Inferior parietal cortex (tissue), 1 donor: ENCODE data around the gene CSRNP2.

Source experiments
- DNase-seq: peaks from one replicate; pipeline ENCODE4 v3.0.0-alpha.2; 2016; ENCODE audit errors: extremely low spot score

The CSRNP2 gene

DNA sequence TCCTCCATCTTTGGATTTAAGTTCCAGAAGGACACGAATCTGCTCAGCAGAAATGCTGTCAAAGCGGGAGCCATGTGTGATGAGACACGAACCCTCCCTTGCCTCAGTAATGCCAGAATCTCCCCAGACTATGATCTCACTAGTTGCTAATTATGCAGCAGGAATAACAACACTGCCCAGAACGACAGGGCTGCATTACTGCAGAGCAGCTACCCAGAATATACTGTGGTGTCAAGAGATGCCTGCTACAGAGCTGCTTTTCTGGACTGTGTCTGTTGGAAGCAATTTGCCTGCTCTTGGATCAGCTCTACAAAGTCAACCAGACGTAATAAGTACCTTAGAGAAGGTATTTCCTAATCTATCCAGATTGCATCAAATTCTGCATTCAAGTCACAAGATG is 5.5 kb downstream of the CSRNP2 start:
- DNase-seq, result peak; percentile 63

DNA sequence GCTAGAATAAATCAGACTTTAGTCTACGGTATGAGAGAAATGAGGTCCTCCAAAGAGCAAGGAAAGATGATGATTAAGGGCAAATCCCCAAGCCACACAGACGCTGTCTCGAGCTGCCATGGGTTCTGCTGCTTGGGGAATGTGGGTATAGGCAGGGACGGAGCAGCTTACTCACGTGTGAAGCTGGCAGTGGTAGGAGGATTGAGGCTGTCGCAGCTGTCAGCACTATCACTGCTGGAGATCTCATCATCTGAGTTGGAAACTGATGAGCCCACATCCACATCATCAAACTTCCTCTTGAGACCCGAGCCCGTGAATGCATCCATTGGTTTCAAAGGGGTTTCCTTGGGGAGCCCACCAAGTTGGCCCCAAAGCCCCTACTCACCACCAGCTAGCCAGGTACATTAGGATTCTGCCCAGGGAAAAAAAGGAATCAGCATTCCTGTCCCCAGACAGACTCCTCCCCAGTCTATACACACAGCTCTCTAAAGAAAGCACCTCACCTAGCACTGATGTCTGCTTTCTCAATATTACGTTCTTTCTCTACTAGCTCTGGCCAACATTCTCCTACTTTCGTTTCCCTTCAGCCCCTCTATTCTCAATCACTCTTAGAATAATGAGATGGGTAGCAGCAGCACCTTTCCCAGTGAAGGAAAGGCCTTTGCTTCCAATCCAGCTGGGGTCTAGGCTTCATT is 7.0 kb downstream of the CSRNP2 start:
- no peak for DNase-seq

DNA sequence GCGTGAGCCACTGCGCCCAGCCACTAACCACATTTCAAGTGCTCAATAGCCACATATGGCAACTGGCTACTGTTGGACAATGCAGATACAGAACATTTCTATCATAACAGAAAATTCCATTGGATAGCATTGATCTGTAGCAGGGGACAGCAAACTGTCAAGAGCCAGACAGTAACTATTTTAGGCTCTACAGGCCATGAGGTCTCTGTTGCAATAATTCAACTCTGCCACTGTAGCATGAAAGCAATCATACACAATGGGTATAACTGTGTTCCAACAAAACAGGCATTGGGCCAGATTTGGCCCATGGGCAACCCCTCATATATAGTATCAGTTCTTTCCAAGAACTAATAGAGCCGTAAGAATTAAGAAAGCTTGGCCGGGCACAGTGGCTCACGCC is 8.0 kb downstream of the CSRNP2 start:
- no peak for DNase-seq

DNA sequence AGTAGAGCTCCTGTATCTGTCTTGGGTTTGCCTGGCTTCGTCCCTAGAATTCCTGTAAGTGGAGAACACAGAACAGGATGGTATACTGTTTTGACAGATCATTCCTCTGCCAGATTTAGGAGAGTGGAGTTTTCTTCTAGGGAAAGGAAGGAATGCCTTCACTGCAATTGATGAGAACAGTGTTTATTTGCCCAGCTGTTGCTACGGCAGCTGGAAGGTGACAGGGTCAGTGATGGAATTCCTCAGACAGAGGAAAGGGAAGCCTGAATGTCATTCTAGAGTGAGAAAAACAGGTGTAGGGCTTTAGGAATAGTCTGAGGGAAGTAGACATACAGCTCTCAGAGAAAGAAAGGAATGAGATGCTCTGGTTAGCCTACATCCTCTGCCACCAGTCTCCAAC is 11.7 kb downstream of the CSRNP2 start:
- DNase-seq, result no peak

DNA sequence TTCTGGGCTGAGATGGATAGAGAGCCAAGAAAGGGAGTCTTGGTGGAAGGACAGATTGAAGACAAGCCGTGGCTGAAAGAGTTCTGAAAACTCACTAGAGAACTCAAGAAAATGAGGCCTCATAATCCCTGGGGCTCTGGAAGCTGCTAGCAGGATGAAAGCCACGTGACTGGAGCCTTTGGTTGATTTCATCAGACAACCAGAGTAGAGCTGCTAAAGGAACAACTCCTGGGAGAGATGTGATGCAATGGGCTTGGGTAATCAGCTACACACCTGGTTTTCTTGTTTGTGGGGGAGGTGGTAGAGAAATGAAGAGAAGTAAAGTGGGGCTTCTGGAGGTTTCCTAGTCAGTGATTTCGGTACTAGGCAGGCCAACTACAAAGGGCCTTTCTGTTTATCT is 13.4 kb downstream of the CSRNP2 start:
- DNase-seq, result no peak

DNA sequence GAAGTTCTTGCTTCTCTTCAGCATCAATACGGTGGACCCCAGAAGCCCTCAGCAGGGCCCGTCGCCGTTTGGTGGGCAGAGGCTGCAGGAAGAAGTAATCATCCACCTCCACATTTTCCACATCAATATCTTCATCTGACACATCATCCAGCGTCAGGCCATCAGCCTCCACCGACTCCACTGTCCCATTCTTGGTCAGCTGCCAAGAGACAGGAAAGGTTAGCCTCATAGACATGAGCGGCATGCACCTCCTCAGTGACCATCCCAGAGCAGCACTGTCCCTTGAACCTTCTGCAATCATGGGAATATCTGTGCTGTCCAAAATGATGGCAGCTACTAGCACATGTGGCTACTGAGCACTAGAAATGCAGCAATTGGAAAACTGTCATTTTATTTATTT is 15.6 kb downstream of the CSRNP2 start:
- no peak for DNase-seq

DNA sequence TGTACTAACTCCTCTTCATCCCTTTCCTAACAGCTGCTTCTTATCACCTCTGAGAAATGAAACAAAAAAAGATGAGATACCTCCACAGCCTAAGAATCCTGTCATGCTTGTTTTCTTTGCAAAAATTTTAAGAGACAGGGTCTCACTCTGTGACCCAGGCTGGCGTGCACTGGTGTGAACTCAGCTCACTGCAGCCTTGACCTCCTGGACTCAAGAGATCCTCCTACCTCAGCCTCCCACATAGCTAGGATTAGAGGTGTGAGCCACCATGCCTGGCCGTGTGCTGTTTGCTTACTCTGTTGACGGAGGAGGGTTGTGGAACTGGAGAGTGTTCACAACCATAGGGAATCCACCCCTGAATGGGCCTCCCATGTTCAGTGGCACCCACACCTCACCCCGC is 16.2 kb downstream of the CSRNP2 start:
- no peak for DNase-seq

DNA sequence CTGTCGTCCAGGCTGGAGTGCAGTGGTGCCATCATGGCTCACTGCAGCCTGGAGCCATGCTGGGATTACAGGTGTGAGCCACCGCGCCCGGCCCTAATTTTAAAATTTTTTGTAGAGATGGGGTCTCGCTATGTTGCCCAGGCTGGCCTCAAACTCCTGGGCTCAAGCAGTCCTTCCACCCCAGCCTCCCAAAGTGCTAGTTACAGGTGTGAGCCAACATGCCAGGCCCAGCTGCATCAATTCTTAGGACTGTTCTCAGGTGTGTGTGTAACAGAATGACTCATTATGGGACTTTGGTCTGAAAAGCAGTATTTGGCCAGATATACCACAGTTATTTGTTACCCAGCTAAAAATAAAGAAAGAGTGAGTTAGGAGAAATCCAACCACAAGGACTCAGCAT is 17.9 kb downstream of the CSRNP2 start:
- DNase-seq, result no peak

DNA sequence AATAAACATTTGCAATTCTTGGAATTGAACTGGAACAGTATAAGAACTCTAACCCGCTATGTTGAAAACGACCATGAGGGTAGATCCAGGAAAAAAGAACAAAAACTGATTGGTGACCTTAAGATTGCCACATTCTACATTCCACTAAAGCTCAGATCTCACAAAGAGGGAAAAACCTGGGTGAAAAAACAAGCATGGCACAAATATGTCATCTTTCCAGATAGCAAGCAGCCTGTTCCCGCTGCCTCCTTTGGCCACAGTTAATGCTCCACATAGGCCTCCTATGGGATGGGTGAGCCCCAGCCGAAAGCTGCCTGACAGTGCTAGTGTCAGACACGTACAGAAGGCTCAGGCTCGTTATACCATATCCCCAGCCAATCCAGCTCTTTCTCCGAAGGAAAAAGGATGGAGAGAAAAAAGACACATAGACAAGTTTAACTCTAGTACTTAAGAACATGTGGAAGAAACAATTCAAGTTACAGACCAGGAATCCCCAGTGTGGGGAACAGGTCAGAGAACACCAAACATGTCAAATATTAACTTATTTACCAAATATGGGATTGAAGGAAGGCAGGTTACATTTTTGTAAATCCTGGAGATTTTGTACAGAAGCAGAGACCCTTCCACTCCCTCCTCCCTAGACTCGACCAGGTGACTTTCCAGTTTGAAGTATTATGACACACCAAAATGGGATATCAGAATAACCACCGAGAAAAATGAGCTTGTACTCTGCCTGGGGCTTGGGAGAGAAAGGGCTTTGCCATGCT is 20.6 kb downstream of the CSRNP2 start:
- no peak for DNase-seq

DNA sequence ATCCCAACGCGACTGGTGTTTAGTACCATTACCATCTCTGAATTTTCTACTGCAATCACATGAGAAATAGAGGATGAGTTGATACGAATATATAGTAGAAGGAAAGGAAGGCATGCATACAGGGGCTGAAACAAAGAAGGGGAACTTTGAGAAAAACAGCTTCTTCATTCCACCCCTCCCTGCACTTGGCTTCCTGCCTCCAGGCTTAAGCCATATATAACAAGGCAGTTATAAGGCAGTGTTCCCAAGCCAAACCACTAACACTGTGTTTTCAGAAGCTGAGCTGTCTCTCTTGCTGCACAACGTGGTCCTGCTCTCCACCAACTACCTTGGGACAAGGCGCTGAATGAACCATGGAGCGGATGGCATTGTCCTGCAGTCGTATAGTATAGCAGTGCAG is 24.3 kb downstream of the CSRNP2 start:
- no peak for DNase-seq

DNA sequence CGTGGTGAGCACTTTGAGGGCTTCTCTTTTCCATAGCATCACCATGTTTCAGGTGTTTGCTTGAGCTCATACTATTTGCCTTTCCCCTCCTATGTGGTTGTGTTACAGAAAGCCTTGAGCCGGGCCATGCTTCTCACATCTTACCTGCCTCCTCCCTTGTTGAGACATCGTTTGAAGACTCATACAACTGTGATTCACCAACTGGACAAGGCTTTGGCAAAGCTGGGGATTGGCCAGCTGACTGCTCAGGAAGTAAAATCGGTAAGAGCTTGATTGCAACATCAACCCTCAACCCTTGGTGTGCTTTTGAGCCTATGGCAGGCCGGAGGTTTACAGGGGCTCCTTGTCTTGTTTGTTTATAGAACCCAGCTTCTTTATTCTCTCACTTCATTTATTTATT is 27.2 kb downstream of the CSRNP2 start:
- DNase-seq, result no peak

DNA sequence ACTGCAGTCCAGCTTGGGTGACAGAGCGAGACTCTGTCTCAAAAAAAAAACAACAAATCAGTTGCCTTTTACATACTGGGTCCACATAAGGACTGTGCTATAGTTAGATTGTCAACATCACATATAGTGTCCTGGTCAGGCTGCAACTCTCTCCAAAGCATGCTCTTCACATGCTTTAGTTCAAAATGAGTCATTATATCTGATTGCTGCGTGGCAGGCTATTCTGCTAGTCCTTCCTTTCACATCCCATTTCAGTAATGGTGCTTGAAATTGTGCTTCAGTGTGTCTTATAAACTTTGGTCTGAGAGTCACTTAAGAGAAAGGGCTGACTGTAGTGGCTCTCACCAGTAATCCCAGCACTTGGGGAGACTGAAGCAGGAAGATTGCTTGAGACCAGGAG is 28.3 kb downstream of the CSRNP2 start:
- no peak for DNase-seq

DNA sequence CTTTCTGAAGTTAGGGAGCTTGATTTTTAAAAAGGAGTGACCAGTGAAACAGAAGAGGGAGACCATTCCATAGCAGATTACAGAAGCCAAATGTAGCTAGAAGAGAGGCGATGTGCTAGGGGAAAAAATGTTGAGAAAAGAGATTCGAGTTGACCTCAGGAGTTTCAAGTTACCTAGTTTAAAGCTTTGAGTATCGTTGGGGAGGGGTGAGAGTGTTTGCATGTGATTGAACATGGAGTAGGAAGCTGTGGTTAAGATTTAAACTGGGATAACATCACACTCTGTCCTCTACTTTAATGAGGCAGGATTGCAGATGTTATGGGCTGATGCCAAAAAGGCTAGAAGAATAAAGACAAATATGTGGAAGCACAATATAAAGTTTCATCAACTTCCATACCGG is 31.6 kb downstream of the CSRNP2 start:
- DNase-seq, result no peak

DNA sequence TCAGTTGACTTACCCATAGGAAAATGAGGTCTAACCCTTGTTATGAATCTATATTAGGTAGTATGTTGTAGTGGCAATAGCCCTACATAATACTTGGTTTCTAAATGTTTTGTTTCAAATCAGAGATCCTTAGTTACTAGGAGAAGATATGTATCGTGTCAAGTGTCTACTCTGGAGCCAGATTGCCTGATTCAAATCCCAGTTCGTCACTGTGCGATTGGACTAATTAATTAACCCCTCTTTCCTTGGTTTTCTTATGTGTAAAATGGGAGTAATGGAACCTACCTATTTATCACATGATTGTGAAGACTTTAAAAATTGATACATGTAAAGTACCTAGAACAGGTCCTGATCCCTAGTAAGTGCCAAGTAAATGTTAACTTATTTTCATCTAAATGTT is 33.9 kb downstream of the CSRNP2 start:
- no peak for DNase-seq

DNA sequence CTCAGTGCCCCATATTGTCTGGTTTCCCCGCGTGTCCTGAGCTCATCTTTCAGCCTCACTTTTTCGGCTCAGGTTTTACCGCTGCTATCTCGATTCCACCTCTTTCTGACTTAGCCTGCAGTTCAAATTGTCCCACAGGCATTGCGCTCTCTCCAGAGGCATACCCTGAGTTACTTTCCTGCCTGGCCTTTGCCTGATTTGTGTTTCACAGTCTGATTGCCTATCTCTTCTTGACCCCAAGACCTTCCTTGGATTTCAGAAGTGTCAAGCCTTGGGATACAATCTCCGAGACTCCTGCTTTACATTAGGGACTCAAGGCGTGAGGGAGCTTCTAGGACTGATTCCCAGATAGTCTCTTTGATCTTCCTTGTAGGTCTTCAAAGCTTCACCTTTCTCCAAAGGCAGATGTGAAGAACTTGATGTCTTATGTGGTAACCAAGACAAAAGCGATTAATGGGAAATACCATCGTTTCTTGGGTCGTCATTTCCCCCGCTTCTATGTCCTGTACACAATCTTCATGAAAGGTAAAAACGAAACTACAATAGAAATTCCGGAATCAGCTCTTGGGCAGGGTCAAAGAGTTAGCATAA is 34.6 kb downstream of the CSRNP2 start:
- no peak for DNase-seq

DNA sequence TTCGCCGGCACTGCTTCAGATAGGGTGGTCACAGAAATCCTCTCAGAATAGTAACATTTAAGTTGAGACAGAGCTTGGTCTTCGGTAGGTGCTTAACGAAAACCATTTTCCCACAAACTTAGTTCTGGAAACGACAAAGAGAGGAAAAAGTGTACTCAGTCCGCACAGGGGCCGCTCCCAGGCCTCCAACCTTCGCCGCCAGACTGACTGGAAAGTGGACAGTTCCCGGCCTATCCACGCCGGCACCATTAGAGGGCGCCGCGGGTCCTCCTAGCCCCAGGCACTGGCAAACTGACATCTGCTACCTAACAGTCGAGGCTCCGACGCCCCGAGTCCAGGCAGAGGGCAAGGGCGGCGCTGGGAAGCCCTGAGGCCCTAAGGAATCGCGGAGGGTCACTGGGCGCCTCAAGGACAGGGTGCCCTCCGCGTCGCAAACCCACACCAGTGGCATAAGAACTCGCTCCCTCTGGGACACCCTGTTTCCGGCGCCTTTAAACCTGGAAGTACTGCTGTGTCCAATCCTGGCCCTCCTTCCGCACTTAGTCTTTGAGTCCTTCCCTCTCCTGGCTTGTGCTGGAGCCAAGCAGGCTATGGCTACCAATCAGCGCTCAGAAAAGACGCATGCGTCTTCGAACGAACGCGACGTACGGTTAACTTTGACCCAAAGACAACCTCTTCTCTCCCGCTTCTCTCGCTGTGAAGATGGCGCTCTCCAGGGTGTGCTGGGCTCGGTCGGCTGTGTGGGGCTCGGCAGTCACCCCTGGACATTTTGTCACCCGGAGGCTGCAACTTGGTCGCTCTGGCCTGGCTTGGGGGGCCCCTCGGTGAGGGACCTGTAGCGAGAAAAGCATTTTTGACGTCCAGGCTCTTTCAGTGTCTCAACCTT is 35.5 kb downstream of the CSRNP2 start, which contains the start of gene LETMD1:
Gene LETMD1, plus strand, starts transcription at position 673 of the 886 bp plus-strand sequence. Its CDS starts 30 bp downstream, at position 703.
- DNase-seq, result peak; percentile 100

DNA sequence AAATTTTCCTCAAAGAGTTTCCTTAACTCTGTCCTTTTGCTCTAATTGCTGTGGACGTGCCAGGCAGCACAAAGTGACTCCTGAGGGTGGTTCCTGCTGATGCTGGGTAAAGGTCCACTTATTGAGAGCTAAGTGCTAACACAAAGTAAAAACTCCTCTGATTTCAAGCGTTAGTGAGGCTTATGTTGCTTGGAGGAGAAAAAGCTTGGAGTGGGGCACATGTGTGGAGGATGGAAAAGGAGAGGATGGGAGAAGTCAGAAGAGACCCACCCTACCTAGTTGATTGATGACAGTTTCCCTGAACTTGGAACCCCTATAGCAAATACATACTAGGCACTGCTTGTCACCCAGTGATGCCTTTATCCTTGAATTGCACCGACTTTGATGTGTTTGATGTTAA is 47.1 kb downstream of the CSRNP2 start:
- DNase-seq, result no peak

DNA sequence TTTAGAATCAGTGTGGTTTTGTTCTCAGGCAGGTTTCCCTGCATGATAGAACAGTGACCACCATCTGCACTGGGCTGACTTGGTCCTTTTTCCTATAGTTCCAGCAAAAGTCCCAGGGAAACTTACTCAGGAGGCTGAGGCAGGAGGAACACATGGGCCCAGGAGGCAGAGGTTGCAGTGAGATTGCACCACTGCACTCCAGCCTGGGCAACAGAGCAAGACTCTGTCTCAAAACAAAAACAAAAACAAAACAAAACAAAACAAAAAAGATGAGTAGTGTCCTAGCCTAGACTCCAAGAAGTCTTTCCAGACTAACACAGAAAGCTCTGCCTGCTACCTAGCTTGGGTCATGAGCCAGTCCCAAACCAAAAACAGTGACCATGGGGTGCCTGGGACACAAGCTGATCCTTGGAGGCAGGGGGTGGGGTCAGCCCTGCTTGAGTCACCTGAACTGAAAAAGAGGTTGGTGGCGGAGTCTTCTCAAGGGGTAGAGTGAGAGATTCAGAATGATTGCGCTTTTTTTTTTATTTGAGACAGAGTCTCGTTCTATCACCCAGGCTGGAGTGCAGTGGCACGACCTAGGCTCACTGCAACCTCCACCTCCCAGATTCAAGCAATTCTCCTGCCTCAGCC is 49.8 kb downstream of the CSRNP2 start:
- DNase-seq, result no peak

DNA sequence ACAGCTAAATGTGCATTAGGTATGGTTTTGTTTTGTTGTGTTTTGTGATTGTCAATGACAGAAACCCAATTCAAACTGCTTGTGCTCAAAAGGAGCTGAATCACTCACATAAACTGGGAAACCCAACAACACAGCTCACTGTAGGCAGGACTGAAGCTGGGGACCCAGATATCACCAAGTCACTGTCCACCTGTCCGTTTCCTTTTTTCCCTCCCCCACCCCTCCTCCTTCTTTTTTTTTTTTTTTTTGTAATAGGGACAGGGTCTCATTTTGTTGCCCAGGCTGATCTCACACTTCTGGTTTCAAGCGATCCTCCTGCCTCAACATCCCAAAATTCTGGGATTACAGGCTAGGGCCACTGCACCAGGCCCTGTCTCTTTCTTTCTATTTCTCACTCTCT is 50.3 kb downstream of the CSRNP2 start:
- DNase-seq, result no peak

DNA sequence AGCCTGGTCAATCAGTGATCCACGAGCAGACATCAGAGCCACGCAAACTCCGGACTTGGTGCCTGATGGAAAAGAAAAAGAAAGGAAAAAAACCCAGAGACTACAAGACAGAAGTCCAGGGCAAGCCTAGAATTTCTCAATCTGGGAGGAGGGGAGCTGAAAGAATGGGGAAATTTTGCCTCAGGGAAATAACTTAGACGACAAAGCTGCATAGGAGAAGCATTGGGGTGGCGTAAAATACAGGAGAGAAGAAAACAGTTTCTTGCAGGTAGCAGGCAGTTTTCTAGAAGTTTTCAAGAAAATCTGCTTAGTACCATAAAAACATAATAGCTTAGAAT is 54.6 kb downstream of the CSRNP2 start:
- no peak for DNase-seq

DNA sequence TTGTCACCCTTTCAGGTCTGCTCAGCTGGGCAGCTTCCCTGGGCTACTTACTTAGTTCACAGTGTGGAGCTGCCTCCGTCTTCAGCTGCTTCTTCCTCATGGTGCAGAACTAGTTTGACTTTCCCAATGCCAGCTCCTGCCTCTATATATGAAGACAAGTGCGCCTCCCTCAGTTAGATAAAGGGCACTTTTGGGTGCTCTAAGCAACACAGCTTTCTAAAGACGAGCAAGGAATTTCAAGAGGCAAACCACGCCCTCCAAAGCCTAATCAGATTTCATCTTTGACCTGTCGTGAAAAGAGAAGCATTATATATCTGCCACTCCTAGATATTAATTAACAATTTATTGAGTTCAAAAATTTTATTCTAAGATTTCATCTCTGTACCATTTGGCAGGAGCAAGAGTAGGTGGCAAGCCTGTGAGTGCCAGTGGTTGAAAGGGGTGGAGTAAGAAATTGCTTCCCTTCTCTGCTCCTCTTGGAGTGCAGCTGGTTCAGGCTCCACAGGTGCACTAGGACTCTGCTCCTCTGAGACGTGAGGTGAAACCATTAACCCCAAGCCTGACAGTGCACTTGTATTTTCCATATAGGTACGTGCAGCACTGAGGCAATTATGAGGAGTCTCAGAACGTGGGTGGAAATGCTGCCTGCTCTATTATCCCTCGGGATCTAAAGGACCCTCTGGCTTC is 55.1 kb downstream of the CSRNP2 start:
- DNase-seq, result no peak
